ENCODE measurements around the gene OR5K4.

OR5K4 gene

DNA sequence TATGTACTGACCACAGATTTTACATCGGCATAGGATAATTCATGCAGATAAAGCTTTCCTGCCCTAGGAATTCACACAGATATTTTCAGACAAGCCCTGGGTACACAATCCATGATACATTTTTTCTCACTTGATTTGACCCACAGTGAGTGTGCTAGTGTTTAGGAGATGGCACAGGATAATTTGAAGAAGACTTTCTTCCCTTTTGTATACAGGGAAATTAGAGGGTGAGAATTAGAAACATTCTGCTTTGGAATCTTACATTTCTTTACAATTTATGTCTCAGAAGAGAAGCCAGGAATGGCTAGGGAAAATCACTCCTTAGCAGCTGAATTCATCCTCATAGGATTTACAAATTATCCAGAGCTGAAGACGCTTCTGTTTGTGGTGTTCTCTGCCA, at the start of gene OR5K4:
TSS of gene OR5K4 (plus strand) at position 301 of the 400 bp plus-strand sequence. CDS start at position 301, 0 bp downstream.
- in situ Hi-C loops (cut with MboI; ENCODE audit: low sequenced_read_pairs): no loop called here

- in situ Hi-C loops (cut with MboI; ENCODE audit: low sequenced_read_pairs): no loop called here
Observed at GRCh38 chr3:98322101-98322500, 31.6 kb upstream of the OR5K4 start.

DNA sequence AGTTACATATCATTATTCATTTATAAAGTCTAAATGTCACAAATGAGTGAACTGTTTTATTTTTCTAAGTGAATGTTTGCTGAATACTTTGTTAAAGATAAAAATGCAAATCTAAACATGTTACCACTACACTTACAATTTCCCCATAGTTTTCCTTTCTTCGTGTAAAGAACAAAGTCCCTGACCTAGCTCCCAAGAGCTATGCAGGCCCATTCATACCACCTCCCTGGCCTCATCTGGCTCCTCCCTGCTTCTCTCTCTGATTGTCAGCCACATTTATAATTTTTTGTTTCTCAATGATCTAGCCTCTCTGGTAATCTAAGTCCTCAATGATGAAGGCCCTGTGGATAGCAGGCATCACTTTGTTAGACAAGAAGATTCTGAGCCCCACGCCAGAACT, 31.0 kb upstream of the OR5K4 start:
- in situ Hi-C loops (cut with MboI; ENCODE audit: low sequenced_read_pairs): no loop called here

DNA sequence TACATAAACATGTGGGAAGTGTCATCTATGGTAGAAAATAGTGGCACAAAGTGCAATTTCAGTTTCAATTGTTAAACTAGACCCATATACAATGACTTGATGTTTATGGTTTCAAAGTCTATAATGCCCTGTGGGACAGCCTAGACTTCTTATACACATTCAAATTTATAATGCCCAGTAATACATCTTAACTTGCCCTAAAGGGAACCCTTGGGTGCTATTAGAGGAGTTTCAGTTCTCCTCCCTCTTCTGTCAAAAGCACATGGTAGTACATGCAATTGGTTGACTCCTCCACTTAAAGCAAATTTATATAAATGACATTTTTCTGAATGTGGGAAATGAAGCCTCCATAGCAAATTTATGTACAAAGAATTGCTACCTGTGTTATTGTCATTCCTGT, 30.2 kb upstream of the OR5K4 start:
- in situ Hi-C loops (cut with MboI; ENCODE audit: low sequenced_read_pairs): no loop called here

DNA sequence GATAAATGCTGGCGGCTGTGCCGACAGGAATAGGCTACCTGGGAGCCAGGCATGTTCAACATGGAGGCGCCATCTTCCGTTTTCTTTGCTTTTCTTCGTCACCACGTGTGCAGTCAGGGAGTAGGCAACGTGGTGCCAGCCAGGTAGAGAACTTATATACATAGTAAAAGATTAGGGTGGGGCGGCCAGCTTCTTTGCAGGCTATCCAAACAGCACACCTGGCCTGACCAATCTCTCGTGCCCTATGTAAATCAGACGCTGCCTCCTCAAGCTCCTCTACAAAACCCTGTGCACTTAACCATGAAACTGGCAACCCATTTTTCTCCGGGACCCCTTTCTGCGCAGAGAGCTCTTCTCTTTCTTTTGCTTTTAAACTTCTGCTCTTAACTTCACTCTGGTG, 28.6 kb upstream of the OR5K4 start:
- in situ Hi-C loops (cut with MboI; ENCODE audit: low sequenced_read_pairs): loop anchor here (5.0 kb wide), 1 partner anchor 283 kb away; no protein-coding TSS in a partner anchor

- in situ Hi-C loops (cut with MboI; ENCODE audit: low sequenced_read_pairs): loop anchor here (5.0 kb wide), 1 partner anchor 284 kb away; no protein-coding TSS in a partner anchor
Observed at GRCh38 chr3:98326105-98326893, 27.4 kb upstream of the OR5K4 start.

DNA sequence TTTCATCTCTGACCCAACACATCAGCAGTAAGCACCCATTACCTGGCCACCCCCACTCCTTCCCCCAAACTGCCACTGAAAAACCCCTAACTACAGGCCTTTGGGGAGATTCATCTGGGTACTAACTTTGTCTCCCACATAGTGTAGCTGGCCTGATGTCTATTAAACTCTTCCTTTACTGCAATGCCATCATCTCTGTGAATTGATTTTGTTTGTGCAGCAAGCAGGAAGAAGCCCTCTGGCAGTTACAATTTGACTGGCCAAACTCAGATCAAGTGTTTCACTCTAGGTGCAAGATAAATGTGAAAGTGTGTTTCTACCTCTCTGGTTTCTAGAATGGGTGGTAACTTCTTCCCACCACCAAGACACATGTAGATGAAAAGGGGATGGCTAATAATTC, 26.7 kb upstream of the OR5K4 start:
- in situ Hi-C loops (cut with MboI; ENCODE audit: low sequenced_read_pairs): loop anchor here (5.0 kb wide), 1 partner anchor 285 kb away; no protein-coding TSS in a partner anchor

DNA sequence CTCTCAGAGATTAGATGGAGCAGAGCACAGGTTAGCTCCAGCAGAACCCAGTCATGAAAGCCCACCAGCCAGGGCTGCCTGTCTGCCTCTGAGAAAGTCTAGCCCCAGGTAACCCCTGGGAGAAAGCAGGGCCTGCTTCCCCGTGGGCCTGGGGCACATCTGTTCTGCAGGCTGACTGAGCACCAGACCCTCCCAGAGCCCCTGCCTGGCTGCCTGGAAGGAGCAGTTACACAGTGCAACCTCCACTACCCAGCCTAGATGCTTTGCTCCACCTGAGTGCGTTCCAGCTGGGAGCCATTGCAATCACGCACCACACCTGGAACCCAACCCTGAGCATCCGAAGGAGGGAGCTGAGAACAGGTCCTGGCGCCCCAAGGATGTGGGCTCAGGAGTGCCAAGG, 24.7 kb upstream of the OR5K4 start:
- in situ Hi-C loops (cut with MboI; ENCODE audit: low sequenced_read_pairs): loop anchor here (5.0 kb wide), 1 partner anchor 287 kb away; no protein-coding TSS in a partner anchor

DNA sequence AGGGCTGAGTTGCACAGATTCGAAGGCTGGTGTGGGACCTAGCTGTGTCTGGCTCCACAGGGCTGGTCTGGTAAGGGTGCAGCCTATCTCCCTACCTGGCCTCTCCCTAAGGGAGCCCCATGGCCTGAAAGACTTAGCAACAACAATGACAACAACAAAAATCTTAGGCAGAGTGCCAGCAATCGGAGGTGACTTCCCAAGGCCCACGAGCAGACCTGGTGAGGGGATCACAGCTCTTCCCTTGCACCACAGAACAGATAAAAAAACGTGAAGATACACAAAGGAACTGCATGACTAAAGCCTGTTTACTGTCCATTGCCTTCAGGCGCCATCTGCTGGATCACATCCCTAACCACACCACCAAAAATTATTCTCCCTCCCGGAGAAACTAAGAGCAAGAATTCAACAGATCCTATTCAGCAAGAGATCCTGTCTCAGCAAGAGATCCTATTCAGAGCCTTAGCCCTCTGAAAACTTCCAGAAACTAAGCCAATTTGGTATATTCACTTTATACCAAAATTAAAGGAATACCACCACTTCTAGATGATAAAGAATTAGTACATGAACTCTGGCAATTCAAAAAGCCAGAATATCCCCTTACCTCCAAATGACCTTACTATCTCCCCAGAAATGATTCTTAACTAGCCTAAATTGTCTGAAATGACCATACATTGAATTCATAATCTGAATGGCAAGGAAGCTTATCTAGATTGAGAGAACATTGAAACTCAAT, 24.1 kb upstream of the OR5K4 start:
- in situ Hi-C loops (cut with MboI; ENCODE audit: low sequenced_read_pairs): loop anchor here (5.0 kb wide), 1 partner anchor 287 kb away; no protein-coding TSS in a partner anchor

GRCh38 chr3:98331329-98331728, 22.3 kb upstream of the OR5K4 start:
- in situ Hi-C loops (cut with MboI; ENCODE audit: low sequenced_read_pairs): no loop called here

DNA sequence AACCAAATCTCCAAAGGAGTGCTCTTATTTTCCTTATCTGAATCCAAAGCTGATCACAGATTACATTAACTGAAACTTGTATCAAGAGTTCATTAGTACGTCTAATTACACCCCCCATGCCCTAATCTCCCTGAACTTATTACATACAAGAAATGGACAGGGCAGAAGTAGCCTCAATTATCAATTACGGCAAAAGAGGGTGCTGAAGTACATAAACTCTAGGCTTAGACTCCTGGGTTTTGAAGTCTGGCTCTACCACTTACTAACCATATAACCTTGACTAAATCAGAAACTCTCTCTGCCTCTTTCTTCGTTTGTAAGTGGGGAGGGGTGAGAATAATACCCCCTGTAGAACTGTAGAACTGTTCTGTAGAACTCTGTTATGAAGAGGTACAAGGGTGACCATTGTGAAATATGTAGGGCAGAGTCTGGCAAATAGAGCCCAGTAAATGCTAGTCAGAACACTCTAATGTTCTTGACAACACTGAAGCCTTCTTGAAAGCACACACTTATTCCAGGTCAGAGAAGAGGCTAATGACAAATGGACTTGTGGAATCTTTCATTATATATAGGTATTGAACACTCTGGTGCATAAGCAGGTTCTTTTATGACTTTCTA, 19.6 kb upstream of the OR5K4 start:
- in situ Hi-C loops (cut with MboI; ENCODE audit: low sequenced_read_pairs): no loop called here

- in situ Hi-C loops (cut with MboI; ENCODE audit: low sequenced_read_pairs): no loop called here
Observed at GRCh38 chr3:98339031-98339430, 14.6 kb upstream of the OR5K4 start.

GRCh38 chr3:98341758-98342157, 11.9 kb upstream of the OR5K4 start:
- in situ Hi-C loops (cut with MboI; ENCODE audit: low sequenced_read_pairs): no loop called here

- in situ Hi-C loops (cut with MboI; ENCODE audit: low sequenced_read_pairs): no loop called here
Observed at GRCh38 chr3:98343647-98344507, 9.8 kb upstream of the OR5K4 start.

DNA sequence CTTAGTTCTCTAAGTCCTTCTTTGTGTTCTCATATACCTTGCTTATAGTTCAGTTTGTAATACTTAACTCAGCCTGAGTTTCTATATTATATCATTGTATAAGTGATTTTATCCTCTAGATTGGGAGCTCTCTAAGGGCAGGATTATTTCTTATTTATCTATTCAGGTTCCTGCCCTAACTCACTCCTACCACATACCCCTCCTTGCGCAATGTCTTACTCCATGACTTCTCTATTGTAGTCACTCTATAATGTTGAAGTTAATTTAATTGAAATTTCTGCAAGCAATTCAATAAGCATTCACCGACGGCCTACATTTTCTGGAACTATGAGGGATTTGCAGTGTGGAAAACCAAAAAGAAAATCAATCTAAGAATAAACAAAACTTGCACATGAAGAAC, 3.6 kb upstream of the OR5K4 start:
- in situ Hi-C loops (cut with MboI; ENCODE audit: low sequenced_read_pairs): no loop called here

DNA sequence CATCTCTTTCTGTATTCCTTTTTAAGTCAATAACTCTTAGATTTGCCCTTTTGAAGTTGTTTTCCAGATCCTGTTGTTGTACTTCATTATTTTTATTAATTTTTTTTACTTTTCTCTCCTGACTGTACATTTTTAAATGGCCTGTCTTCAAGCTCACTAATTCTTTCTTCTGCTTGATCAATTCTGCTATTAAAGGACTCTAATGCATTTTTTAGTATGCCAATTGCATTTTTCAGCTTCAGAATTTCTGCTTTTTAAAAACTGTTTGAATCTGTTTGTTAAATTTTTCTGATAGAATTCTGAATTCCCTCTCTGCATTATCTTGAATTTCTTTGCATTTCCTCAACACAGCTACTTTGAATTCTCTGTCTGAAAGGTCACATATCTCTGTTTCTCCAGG, 5.6 kb downstream of the OR5K4 start:
- in situ Hi-C loops (cut with MboI; ENCODE audit: low sequenced_read_pairs): no loop called here

- in situ Hi-C loops (cut with MboI; ENCODE audit: low sequenced_read_pairs): no loop called here
Observed at GRCh38 chr3:98359993-98360675, 6.5 kb downstream of the OR5K4 start.

DNA sequence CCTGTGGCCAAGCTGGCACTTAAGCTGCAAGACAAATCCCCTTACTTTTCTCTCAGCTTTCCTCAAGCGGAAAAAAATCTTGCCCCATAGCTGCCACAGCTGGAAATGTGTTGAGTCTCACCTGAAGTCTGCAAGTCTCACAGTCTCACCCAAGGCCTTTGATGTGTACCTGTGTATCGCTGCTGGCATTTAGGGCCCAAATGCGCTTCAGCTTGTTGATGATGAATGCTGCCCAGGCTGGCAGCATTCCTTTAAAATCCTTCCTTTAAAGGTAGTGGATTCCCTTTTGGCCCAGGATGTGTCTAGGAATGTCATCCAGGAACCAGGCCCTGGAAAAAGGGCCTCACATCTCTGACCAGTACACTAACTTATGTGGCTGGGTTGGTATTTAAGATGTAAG, 7.0 kb downstream of the OR5K4 start:
- in situ Hi-C loops (cut with MboI; ENCODE audit: low sequenced_read_pairs): no loop called here

GRCh38 chr3:98361289-98361688, 7.6 kb downstream of the OR5K4 start:
- in situ Hi-C loops (cut with MboI; ENCODE audit: low sequenced_read_pairs): no loop called here
